Measurements from ENCODE around the gene EEF1A2.

The EEF1A2 gene

GRCh38 chr20:63520504-63520933, 21.6 kb upstream of the EEF1A2 start, which contains the start of gene PPDPF:
Gene PPDPF, plus strand, starts transcription at chr20:63520765. Its CDS starts 544 bp downstream, at chr20:63521309.
- peak within 1 kb of the TSS; percentile 97 for H3K9ac ChIP-seq (ENCODE audit: low read length)
- H2BK5ac ChIP-seq (ENCODE audit: low read length) = no peak within 1 kb of the TSS
- no peak within 1 kb of the TSS for H4K5ac ChIP-seq (ENCODE audit: low read length)
- no peaks in the 10 kb centered on the region for H3K36me3 ChIP-seq (ENCODE audit: control insufficient read depth, insufficient read depth, low read length)
- H3K56ac ChIP-seq (ENCODE audit: low read length) = peak within 1 kb of the TSS; percentile 95
- H2BK15ac ChIP-seq (replicated peaks; ENCODE audit: low read depth) = no peak within 1 kb of the TSS
- H3K18ac ChIP-seq (ENCODE audit: low read length) = peak within 1 kb of the TSS; percentile 62
- no peak within 1 kb of the TSS for H2BK120ac ChIP-seq (ENCODE audit: low read depth, low read length)
- H3K4me1 ChIP-seq (ENCODE audit: control insufficient read depth, low read depth, low read length) = no peaks in the 10 kb centered on the region
- no peaks in the 10 kb centered on the region for H3K27me3 ChIP-seq (ENCODE audit: insufficient read depth, low read length, poor library complexity)
- H2AK5ac ChIP-seq (ENCODE audit: low read length) = no peak within 1 kb of the TSS
- H3K4me3 ChIP-seq (ENCODE audit: low read length) = peak within 1 kb of the TSS; percentile 82
- no peak within 1 kb of the TSS for H3K23ac ChIP-seq (ENCODE audit: low read length)
- DNase-seq = peak; percentile 84
- H3K79me2 ChIP-seq (ENCODE audit: control insufficient read depth, insufficient read depth, low read length) = peaks cover 4% of the 10 kb centered on the region
- no CpG with 5 or more reads among the region's 64 CpGs for WGBS (ENCODE audit: extremely low coverage, insufficient coverage, low lambda C conversion rate)
- peak within 1 kb of the TSS; percentile 1 for H3K4ac ChIP-seq (ENCODE audit: low read depth, low read length)
- peaks cover 12% of the 10 kb centered on the region for H3K79me1 ChIP-seq (ENCODE audit: low read length)
- H3K4me2 ChIP-seq (ENCODE audit: low read length) = peak within 1 kb of the TSS; percentile 96
- peak within 1 kb of the TSS; percentile 36 for H3K27ac ChIP-seq (ENCODE audit: low read depth, low read length)
- no peak within 1 kb of the TSS for H4K8ac ChIP-seq (ENCODE audit: low read depth, low read length)

DNA sequence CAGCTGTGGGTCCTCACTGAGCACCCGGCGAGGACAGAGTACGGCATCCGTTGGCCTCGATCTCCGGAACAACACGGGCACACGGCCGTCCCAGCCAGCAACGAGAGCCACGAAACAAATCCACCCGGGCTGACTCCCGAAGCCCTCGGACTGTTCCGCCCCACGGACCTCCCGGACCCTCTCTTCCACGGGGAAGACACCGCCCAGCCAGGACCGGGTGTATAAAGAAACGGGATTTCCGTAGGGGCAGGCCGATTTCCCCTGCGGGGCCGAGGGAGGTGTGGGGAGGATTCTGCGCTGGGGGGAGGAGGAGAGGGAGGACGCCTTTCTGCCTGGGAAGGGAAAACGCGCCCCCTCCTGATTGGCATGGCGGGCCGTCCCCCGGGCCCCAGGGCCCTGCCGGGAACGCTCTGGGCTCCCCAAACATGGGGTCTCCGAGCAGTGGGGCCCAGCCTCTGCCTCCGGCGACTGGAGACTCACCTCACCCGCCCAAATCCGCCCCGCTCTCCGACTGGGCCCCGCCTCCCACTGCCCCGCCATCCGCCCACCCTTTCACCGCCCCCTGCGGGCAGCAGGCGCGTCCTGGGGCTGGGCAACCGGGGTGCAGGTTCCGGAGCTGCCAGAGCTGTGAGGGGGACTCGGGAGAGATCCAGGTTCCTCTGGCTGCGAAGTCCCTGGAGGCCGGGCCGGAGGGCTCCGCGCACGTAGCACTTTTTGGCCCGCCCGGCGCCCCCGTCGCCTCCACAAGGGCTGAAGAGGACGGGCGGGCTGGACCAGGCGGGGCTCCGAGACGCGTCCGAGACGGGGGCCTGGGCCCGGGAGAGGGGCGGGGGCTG, 21.0 kb upstream of the EEF1A2 start:
- Histone ChIP-seq H2AK5ac (ENCODE audit: low read length) (no peak overlapping the region), H2BK5ac (ENCODE audit: low read length) (no peak overlapping the region), H3K79me2 (ENCODE audit: control insufficient read depth, insufficient read depth, low read length) (peaks cover 4% of the 10 kb centered on the region), H3K27me3 (ENCODE audit: insufficient read depth, low read length, poor library complexity) (no peaks in the 10 kb centered on the region), H3K4me3 (ENCODE audit: low read length) (peak overlapping the region; percentile 27), H3K36me3 (ENCODE audit: control insufficient read depth, insufficient read depth, low read length) (no peaks in the 10 kb centered on the region), H3K79me1 (ENCODE audit: low read length) (peaks cover 12% of the 10 kb centered on the region), H3K9ac (ENCODE audit: low read length) (peak overlapping the region; percentile 79), H3K4me2 (ENCODE audit: low read length) (peak overlapping the region; percentile 74), H3K56ac (ENCODE audit: low read length) (peak overlapping the region; percentile 85), H2BK15ac (replicated peaks; ENCODE audit: low read depth) (no peak overlapping the region), H4K8ac (ENCODE audit: low read depth, low read length) (no peak overlapping the region), H3K4me1 (ENCODE audit: control insufficient read depth, low read depth, low read length) (no peaks in the 10 kb centered on the region), H4K5ac (ENCODE audit: low read length) (no peak overlapping the region), H3K18ac (ENCODE audit: low read length) (peak overlapping the region; percentile 34), H3K4ac (ENCODE audit: low read depth, low read length) (no peak overlapping the region), H2BK120ac (ENCODE audit: low read depth, low read length) (no peak overlapping the region), H3K23ac (ENCODE audit: low read length) (no peak overlapping the region), H3K27ac (ENCODE audit: low read depth, low read length) (peak overlapping the region; percentile 36)
- no CpG with 5 or more reads among the region's 72 CpGs for WGBS (ENCODE audit: extremely low coverage, insufficient coverage, low lambda C conversion rate)
- no peak for DNase-seq

DNA sequence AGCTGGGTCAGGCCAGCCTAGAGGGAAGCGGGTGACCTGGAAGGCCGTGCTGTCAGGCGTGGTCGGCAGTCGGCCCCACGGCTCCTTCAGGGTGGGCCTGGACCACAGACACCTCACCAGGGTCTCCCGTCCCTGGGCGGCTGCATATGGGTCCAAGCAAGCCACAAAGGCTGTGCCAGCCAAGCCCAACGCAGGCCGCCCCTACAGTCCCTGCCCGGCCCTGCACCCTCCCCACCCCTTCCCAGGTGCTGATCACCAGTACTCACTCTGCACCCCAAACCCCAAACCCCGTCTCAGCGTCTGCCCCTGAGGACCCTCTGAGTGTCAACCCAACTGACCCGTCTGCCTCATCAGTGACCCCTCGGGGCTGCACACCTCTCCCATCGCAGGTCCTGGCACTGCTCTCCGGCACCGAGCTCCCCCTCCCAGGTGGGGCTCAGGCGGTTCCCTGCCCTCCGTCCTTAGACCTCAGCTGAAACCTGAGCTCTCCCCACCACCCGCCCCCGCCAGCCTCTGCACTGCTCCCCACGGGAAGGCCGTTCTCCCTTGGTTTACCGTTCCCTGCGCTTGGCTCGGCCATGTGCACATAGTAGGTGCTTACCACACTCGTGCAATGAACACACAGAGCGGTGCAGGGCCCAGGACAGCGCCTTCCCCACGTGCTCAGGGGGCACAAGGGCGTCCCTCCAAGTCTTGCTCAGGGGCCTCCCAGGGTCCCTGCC, 20.2 kb upstream of the EEF1A2 start:
- no peaks in the 10 kb centered on the region for H3K36me3 ChIP-seq (ENCODE audit: control insufficient read depth, insufficient read depth, low read length)
- no peak overlapping the region for H4K5ac ChIP-seq (ENCODE audit: low read length)
- H4K8ac ChIP-seq (ENCODE audit: low read depth, low read length) = no peak overlapping the region
- H3K4ac ChIP-seq (ENCODE audit: low read depth, low read length) = no peak overlapping the region
- H3K27ac ChIP-seq (ENCODE audit: low read depth, low read length) = no peak overlapping the region
- no peak overlapping the region for H3K4me3 ChIP-seq (ENCODE audit: low read length)
- no peak overlapping the region for H2BK15ac ChIP-seq (replicated peaks; ENCODE audit: low read depth)
- no peaks in the 10 kb centered on the region for H3K4me1 ChIP-seq (ENCODE audit: control insufficient read depth, low read depth, low read length)
- DNase-seq = no peak
- H3K56ac ChIP-seq (ENCODE audit: low read length) = peak overlapping the region; percentile 85
- peaks cover 12% of the 10 kb centered on the region for H3K79me1 ChIP-seq (ENCODE audit: low read length)
- peak overlapping the region; percentile 74 for H3K4me2 ChIP-seq (ENCODE audit: low read length)
- peak overlapping the region; percentile 79 for H3K9ac ChIP-seq (ENCODE audit: low read length)
- no peak overlapping the region for H2AK5ac ChIP-seq (ENCODE audit: low read length)
- H3K79me2 ChIP-seq (ENCODE audit: control insufficient read depth, insufficient read depth, low read length) = peaks cover 4% of the 10 kb centered on the region
- no peak overlapping the region for H3K18ac ChIP-seq (ENCODE audit: low read length)
- H2BK120ac ChIP-seq (ENCODE audit: low read depth, low read length) = no peak overlapping the region
- H3K23ac ChIP-seq (ENCODE audit: low read length) = no peak overlapping the region
- H2BK5ac ChIP-seq (ENCODE audit: low read length) = no peak overlapping the region
- H3K27me3 ChIP-seq (ENCODE audit: insufficient read depth, low read length, poor library complexity) = no peaks in the 10 kb centered on the region
- WGBS (ENCODE audit: extremely low coverage, insufficient coverage, low lambda C conversion rate) = no CpG with 5 or more reads among the region's 32 CpGs

DNA sequence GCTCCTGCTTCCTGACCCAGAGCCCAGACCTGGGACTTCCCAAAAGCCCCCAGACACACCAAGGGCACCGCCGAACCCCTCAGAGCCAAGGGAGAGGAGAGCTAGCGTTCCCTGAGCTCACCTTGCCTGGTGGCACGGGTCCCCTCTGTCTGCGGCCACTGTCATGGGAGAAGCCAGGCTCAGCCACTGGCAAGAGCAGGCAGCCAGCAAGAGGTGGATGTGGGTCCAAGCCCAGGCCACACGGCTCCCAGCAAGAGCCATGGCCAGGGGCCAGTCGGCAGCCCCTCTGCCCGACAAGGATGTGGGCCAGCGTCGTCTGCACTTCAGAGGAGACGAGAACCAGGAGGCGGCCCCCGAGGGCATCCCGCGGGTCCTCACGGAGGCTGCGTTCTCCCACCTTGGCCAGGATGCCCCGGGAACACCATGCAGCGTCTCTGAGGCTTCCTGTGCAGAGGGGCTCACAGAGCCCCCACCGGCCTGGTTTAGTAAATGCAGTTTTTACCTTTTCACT, 19.5 kb upstream of the EEF1A2 start:
- H4K8ac ChIP-seq (ENCODE audit: low read depth, low read length) = no peak overlapping the region
- no peak overlapping the region for H3K23ac ChIP-seq (ENCODE audit: low read length)
- peak; percentile 57 for DNase-seq
- no peak overlapping the region for H3K9ac ChIP-seq (ENCODE audit: low read length)
- H3K56ac ChIP-seq (ENCODE audit: low read length) = no peak overlapping the region
- H2AK5ac ChIP-seq (ENCODE audit: low read length) = no peak overlapping the region
- H3K4me3 ChIP-seq (ENCODE audit: low read length) = no peak overlapping the region
- no peaks in the 10 kb centered on the region for H3K4me1 ChIP-seq (ENCODE audit: control insufficient read depth, low read depth, low read length)
- no peak overlapping the region for H3K27ac ChIP-seq (ENCODE audit: low read depth, low read length)
- H2BK15ac ChIP-seq (replicated peaks; ENCODE audit: low read depth) = no peak overlapping the region
- H3K4me2 ChIP-seq (ENCODE audit: low read length) = no peak overlapping the region
- no peak overlapping the region for H2BK120ac ChIP-seq (ENCODE audit: low read depth, low read length)
- no peak overlapping the region for H4K5ac ChIP-seq (ENCODE audit: low read length)
- H3K4ac ChIP-seq (ENCODE audit: low read depth, low read length) = no peak overlapping the region
- no peak overlapping the region for H3K18ac ChIP-seq (ENCODE audit: low read length)
- H2BK5ac ChIP-seq (ENCODE audit: low read length) = no peak overlapping the region
- no peaks in the 10 kb centered on the region for H3K36me3 ChIP-seq (ENCODE audit: control insufficient read depth, insufficient read depth, low read length)
- H3K79me2 ChIP-seq (ENCODE audit: control insufficient read depth, insufficient read depth, low read length) = peaks cover 4% of the 10 kb centered on the region
- peaks cover 12% of the 10 kb centered on the region for H3K79me1 ChIP-seq (ENCODE audit: low read length)
- no CpG with 5 or more reads among the region's 20 CpGs for WGBS (ENCODE audit: extremely low coverage, insufficient coverage, low lambda C conversion rate)
- no peaks in the 10 kb centered on the region for H3K27me3 ChIP-seq (ENCODE audit: insufficient read depth, low read length, poor library complexity)

- H3K4me3 ChIP-seq (ENCODE audit: low read length) = no peak overlapping the region
- H4K8ac ChIP-seq (ENCODE audit: low read depth, low read length) = no peak overlapping the region
- no peaks in the 10 kb centered on the region for H3K4me1 ChIP-seq (ENCODE audit: control insufficient read depth, low read depth, low read length)
- no peak overlapping the region for H2AK5ac ChIP-seq (ENCODE audit: low read length)
- H3K79me1 ChIP-seq (ENCODE audit: low read length) = peaks cover 11% of the 10 kb centered on the region
- no peak for DNase-seq
- no peak overlapping the region for H3K23ac ChIP-seq (ENCODE audit: low read length)
- H2BK5ac ChIP-seq (ENCODE audit: low read length) = no peak overlapping the region
- no peak overlapping the region for H3K4ac ChIP-seq (ENCODE audit: low read depth, low read length)
- no peak overlapping the region for H3K27ac ChIP-seq (ENCODE audit: low read depth, low read length)
- no peak overlapping the region for H2BK120ac ChIP-seq (ENCODE audit: low read depth, low read length)
- H3K4me2 ChIP-seq (ENCODE audit: low read length) = no peak overlapping the region
- H3K56ac ChIP-seq (ENCODE audit: low read length) = no peak overlapping the region
- no CpG with 5 or more reads among the region's 32 CpGs for WGBS (ENCODE audit: extremely low coverage, insufficient coverage, low lambda C conversion rate)
- H3K9ac ChIP-seq (ENCODE audit: low read length) = no peak overlapping the region
- H3K18ac ChIP-seq (ENCODE audit: low read length) = no peak overlapping the region
- no peak overlapping the region for H2BK15ac ChIP-seq (replicated peaks; ENCODE audit: low read depth)
- no peak overlapping the region for H4K5ac ChIP-seq (ENCODE audit: low read length)
- peaks cover 4% of the 10 kb centered on the region for H3K79me2 ChIP-seq (ENCODE audit: control insufficient read depth, insufficient read depth, low read length)
- no peaks in the 10 kb centered on the region for H3K27me3 ChIP-seq (ENCODE audit: insufficient read depth, low read length, poor library complexity)
- no peaks in the 10 kb centered on the region for H3K36me3 ChIP-seq (ENCODE audit: control insufficient read depth, insufficient read depth, low read length)
These were observed 18.8 kb upstream of the EEF1A2 start for GRCh38 chr20:63517376-63518309.
